NK-92 (cell line): ENCODE measurements around the gene SLC2A2.
"Not testable (repeated sequence)": the region's sequence is repeated elsewhere in the genome, so short reads cannot be mapped to it uniquely, and the experiment has no call there.

Experiments used
- DNase-seq: peaks from one replicate; lab custom pipeline; 2025; ENCODE audit not compliant: unreplicated experiment; lab: John Stamatoyannopoulos, UW

SLC2A2 gene

GRCh38 chr3:170989100-170989648, 37.3 kb downstream of the SLC2A2 start:
- DNase-seq = no peak

GRCh38 chr3:170988378-170988777, 38.1 kb downstream of the SLC2A2 start:
- DNase-seq = no peak

GRCh38 chr3:170985304-170985703, 41.2 kb downstream of the SLC2A2 start:
- DNase-seq = no peak

DNA sequence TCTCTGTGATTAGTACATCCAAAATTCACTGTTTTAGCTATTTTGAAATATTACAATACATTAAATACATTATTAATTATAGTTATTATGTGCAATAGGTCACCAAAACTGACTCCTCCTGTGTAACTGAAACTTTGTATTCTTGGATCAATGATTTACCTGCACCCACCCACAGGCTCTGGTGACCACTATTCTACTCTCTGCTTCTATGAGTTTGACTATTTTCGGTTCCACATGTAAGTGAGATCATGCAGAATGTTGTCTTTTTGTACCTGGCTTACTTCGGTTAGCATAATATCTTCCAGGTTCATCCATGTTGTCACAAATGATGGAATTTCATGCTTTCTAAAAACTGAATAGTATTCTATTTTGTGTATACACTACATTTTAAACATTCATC, 43.8 kb downstream of the SLC2A2 start:
- no peak for DNase-seq

GRCh38 chr3:170980399-170980798, 46.1 kb downstream of the SLC2A2 start:
- DNase-seq = no peak

GRCh38 chr3:170977949-170978745, 48.4 kb downstream of the SLC2A2 start:
- DNase-seq = no peak

- DNase-seq = no peak
These were observed 50.4 kb downstream of the SLC2A2 start for GRCh38 chr3:170976190-170976519.

DNA sequence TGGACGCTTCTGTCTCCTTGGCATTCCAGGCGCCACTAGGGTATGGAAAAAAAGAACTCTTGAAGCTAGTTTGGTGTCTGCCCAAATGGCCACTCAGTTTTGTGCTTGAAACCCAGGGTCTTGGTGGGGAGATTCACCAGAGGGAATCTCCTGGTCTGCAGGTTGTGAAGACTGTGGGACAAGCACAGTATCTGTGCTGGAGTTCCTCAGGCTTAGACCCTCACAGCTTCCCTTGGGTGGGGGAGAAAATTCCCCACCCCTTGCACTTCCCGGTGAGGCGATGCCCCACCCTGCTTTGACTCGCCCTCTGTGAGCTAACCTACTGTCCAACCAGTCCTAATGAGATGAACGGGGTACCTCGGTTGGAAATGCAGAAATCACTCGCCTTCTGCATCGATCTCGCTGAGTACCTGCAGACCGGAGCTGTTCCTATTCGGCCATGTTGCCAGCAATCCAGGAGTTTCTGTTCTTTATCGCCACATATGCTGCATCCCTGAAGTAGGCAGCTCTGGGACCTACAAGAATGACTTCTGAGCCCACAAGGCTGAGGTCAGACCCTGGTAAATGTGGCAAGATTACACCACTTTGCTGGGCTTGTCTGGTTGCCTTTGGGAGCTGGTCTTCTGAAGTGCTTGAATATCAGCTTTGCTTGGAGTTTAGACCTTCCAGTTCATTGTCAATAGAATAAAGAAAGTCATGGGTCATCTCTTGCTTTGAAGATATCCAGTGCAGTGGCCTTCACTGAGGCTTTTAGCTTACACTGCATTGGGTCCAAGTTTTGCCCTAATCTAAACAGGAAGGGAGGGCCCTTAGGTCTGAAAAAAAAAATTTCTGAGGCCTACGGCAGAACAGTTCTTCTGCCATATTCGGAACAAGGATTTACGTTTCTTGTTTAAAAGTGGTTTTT, 51.0 kb downstream of the SLC2A2 start:
- DNase-seq = no peak

GRCh38 chr3:170974872-170975271, 51.6 kb downstream of the SLC2A2 start:
- DNase-seq = no peak

GRCh38 chr3:170972917-170973316, 53.6 kb downstream of the SLC2A2 start:
- DNase-seq = not testable (repeated sequence)

DNA sequence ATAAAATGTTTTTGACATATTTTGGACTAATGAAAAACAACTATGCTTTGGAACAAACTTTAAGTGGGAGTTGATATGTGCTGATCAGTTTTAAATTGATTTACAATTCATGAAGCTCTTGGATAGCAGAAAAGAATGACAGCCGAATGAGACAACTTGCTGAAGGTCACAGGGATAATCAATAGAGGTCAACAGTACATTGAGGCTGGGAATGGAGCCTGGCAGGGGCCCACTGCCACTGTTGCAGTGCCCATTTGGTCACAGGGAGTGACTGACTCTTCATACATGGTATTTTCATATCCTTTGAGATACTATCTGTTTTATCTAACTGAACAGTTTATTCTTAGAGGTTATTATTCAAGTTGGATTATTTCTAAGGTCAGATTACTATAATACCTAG, 59.4 kb downstream of the SLC2A2 start:
- DNase-seq = no peak

DNA sequence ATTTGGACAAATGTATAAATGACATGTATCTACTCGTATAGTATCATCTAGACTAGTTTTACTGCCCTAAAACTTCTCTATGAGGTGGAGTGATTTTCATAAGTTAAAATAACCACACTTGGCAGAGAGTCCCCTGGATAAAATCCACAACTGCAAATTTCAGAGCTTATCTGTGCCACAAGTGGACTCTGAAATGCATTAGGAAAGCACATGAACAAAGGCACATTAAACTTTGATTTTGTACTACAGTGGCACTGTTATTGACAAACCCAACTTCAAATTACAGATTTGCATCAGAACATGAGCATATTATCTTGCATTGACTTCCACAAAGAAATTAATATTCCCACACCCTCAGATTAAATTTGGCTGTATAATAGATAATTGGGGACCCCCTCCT, 60.0 kb downstream of the SLC2A2 start:
- DNase-seq = no peak

DNA sequence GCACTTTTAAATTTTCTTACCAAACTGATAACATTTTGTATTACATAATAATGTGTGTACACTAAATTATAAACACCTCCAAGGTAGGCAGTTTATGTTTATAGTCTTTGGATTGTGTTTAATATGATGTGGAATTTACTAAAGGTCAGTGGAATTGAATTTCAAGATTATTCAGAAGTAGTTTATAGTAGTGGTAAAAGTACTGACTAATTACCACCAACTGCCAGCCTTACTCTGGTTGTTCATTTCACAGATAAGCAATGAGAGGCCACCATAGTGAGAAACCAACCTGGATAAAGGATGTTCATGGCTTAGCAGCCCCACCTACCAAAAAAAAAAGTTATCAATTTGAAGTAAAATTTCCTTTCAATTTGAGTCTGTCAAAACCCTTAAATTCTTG, 64.1 kb downstream of the SLC2A2 start:
- DNase-seq = no peak

DNA sequence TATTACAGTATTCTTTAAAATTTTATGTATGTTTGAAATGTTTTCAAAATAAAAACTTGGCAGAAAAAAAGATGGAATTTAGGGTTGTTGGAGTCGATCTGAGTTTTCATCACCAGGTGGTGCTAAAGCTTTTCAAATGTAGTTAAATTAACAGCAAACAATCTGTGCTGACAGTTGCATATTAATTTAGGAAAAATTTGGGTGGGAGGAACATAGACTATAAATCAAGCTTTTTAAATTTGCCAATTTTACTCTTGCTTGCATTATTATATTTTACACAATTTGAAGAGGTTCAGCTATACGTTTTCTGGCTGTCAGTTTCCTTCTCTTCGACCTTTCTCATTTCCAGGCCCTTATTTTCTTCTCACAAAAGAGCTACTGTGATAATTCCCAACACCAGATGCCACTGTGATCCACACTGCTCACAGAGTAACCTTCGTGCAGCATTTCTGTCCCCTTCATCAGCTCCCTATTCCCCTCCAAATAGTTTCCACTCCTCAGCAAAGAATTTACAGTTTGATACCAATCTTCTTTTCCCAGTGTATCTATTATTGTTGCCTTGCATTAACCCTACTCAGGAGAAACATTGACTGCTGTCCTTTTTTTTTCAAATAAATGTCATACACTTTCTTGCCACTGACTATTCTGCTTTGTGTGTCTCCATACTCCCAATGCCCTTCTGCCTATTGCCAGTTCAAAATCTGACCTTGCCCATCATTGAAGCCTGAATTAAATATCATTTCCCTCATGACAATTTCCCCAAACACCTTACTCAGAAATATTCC, 64.7 kb downstream of the SLC2A2 start:
- no peak for DNase-seq

DNA sequence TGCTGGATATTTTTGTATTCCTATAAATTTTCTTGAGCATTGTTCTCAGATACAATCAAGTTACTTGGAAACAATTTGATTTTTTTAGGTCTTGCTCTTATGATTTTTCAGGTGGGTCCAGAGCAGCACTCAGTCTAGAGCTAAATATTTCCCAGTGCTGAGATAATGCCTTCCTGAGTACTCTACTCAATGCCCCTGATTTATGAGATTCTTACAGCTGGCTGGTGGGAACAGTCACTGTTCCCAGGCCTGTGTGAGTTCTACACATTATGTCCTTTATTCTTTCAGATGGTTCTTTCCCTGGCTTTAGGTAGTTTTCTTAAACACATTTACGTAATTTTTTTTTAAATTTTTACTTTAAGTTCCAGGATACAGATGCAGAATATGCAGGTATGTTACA, 67.1 kb downstream of the SLC2A2 start:
- no peak for DNase-seq

- DNase-seq = no peak
These were observed 69.9 kb downstream of the SLC2A2 start for GRCh38 chr3:170956647-170957046.

- no peak for DNase-seq
These were observed 72.8 kb downstream of the SLC2A2 start for GRCh38 chr3:170953736-170954135.

DNA sequence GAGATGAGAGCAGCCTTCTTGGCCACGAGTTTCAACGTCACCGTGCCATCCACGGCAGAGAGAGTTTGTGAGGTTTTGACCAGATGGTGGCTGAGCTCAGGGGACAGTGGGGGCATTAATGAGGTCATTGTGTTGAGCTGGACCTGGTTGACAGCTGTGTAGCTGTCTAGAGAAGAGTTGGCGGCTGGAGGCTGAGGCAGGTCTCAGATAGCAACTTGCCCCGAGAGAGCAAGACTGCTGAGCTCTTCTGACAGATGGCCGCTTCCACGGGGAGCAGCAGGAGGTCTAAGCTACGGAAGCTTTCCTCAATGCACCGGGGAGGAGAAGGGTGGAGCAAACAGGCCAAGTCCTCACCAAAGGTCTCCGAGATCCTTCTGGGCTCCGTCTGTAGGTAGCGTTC, 73.3 kb downstream of the SLC2A2 start:
- no peak for DNase-seq

GRCh38 chr3:170949211-170949610, 77.3 kb downstream of the SLC2A2 start:
- no peak for DNase-seq

GRCh38 chr3:170947018-170947769, 79.3 kb downstream of the SLC2A2 start:
- DNase-seq = no peak
